DND-41 (cell line): ENCODE measurements around the gene NXN.

Source experiments
- CTCF ChIP-seq: IDR thresholded peaks from 2 replicates; pipeline ENCODE4 v1.5.1; 2012; ENCODE audit warnings: borderline replicate concordance, low read length, moderate library complexity, mild to moderate bottlenecking; ENCODE audit not compliant: poor library complexity, severe bottlenecking; ENCODE audit errors: extremely low read depth
- EZH2 ChIP-seq: IDR thresholded peaks from 3 replicates; pipeline ENCODE4 v1.6.1; 2012; ENCODE audit warnings: borderline replicate concordance, low read depth, mild to moderate bottlenecking, moderate library complexity, low read length, inconsistent platforms; ENCODE audit not compliant: severe bottlenecking

GRCh38 chr17:1003633-1003971 is 24.0 kb upstream of the NXN start:
- TF ChIP-seq CTCF (no peak), EZH2 (no peak)
